ENCODE measurements around the gene ARHGEF3.

Gene ARHGEF3

DNA sequence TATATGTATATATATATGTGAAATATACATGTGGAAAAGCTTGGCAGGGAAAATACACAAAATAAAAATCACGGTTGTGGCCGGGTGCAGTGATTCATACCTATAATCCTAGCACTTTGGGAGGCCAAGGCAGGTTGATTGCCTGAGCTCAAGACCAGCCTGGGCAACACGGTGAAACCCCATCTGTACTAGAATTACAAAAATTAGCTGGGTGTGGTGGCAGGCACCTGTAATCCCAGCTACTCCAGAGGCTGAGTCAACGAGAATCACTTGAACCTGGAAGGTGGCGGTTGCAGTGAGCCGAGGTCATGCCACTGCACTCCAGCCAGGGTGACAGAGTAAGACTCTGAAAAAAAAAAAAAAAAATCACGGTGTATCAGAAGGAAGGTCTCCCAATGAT is 20.8 kb upstream of the ARHGEF3 start:
- no peak for DNase-seq

- no peak for DNase-seq
Measured at GRCh38 chr3:56819016-56819809, 17.5 kb upstream of the ARHGEF3 start.

DNA sequence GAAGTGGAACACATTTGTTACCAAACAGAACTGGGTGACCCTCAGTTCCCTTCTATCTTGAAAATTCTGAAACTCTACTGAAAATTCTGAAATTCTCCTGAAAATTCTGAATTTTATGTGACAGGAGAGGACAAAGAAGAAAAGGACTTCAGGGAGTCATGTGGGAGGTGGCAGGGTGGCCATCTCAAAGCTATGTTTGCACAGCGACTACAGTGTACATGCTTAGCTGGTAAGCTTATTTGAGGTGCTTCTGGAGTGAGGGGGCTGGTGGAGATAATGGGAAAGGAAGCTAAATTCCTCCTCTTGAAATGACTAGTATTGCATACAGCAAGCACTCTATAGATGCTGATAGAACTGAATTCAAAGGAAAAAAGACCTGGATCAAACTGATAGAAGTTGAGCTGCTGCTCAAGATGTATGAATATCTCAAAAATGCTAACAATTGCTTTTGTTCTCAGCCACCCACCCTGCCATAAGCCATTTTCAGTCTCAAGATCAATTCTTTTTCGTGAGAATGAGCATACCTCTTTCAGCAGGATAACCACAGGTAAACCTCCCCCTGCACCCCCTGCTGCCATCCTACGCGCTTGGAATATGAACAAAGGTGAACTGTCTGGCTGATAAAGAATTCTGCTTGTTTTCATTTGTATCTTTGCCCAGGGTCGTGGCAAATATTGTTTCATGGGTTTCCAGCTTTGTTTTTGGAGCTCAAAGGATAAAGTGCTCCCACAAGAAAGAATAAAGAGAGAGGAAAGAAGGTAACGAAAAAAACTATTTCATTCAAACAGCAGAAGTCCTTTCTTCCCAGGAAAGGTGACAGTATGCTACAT is 16.6 kb upstream of the ARHGEF3 start:
- DNase-seq: no peak

GRCh38 chr3:56817646-56818045 is 15.9 kb upstream of the ARHGEF3 start:
- no peak for DNase-seq

GRCh38 chr3:56816061-56816460 is 14.3 kb upstream of the ARHGEF3 start:
- DNase-seq: no peak

DNA sequence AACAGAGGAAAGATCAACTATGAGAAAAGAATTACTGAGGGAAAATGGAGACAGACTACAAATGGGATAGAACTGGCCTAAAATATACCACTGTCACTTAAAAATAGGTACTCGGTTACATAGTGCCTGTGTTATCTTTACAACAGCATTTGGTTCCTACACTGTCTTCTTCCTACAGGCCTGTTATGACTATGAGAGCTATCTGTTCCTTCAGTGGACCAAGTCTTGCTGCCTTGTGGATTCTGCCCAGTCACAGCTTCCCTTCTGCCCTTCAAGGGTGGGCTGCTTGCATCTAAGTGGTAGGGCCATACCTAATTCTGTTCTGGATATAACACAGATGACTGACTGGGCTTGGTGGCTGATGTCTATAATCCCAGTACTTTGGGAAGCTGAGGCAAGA is 13.8 kb upstream of the ARHGEF3 start:
- DNase-seq: no peak

GRCh38 chr3:56813653-56813960 is 11.9 kb upstream of the ARHGEF3 start:
- DNase-seq: no peak

DNA sequence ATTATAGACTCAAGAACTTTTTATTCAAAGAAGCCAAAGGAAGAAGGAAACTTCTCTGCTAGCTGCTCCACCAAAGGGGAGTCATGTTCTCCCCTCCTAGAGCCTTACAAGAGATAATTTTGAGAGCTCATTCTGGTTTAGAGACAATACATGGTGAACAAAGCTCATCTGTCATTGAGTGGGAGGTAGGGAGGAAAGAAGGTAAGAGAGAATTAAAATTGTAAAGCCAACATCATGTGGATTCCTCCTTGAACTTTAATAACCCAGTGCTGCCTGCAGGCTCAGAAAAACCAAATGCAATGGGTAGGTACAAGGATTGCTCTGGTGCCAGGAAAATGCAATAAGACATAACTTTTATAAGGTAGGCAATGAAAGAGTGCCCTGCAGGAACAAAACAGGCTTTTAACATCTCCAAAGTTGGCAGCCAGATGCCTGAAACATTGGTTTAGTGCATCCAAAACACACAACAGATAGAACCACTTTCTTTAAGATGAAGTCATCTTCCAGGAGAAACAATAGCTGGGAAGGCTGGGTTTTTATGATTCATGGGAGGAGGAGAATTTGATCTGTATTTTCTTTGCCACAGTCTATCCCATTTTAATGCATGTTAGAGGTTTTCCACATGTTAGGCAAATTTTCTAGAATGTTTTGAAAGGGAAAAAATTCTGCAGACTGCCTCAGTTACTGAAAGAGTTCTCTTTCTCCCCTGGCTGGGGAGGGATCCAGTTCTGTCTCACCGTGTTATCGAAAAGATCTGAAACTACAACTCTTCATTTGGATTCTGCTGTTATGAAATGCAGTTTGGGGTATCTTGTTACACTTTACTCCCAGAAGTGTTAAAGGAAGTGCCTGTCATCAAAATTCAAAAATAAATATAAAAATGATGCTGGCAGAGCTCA is 11.3 kb upstream of the ARHGEF3 start:
- DNase-seq: no peak

DNA sequence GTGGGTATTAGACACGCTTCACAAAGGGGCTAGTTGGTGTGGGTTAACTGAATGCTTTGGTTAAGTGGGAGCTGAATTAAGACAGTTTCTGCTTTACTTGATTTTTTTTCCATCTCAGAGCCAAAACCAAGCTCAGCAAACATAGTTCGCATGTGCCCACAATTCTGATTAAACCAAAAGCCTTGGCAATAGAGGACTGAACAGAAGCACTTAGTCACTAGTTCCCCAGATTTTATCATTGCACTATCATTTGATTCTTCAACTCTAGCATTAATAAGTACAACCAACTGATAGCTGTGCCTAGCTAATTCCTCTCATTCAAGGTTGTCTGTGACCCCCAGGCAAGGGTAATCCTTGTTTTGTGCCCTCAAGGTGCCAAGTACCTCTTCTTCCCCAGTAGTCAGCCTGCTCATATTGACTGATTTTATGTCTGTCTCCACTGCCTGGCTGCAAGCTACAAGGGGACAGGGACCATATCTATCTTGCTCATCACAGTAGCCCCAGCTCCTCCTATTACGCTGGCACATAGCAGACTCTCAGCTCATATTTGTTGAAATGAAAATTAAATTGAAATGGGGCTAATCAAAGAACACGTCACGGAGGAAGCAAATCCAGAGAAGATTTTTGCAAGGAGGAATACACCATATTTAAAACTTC is 9.9 kb upstream of the ARHGEF3 start:
- DNase-seq: no peak

DNA sequence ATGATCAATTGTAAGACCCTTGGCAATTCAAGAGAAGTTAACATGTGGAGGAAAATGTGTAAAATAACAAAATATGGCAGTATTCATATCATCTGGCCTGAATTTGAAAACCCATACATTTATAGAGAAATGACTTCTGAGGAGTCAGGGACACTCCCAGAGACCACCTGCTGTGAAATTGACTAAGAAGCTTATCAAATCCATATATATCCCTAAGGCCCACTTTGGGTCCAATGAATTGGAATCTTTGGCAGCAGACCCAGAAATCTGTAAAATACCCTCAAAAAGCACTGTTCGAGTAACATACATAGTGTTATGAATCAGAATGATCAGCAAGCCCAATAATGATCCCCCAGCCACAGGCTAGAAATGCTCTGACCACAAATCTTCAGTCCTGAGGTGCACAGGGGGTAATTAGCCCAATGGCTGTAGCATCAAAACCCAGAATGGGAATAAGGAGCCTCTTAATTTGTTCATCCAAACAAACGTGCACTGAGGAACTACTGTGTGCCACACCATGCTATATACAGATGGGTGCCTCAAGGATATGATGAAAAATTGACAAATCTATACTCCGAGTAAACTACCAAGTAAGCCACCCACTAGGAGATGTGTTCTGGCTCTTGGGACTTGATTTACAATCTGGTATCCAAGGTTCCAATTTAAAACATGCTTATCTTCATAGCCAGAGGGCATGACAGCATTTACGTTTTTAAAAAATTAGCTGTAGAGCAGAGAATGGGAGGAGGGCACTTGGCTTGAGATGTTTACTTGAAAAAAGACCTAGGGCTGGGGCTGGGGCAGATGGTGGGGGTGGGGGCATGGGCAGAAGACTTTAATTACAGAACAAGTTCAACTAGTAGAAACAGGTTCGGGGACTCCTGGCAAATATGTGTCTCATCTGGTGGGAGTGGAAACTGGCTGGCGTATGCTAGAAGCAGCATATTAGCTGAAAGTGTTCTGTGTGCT is 9.1 kb upstream of the ARHGEF3 start:
- no peak for DNase-seq

DNA sequence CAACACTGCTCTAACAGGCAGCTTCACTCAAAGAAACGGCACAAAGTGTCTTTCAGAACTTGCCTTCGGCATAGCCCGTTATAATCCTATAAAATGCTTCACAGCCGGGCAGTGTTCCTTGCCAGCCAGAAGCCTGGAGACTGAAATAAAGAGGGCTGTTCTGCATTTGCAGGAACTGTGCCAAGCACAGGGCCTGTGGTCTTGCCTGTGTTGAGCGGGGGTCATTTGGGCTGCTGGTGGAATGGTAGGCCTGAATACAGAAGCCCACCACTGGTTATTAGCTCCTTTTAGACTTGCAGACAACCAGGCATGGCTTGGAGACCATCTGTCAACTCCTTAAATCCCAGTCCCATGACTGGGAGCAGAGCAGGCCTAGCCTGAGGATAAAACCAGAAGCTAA is 4.7 kb upstream of the ARHGEF3 start:
- DNase-seq: no peak

DNA sequence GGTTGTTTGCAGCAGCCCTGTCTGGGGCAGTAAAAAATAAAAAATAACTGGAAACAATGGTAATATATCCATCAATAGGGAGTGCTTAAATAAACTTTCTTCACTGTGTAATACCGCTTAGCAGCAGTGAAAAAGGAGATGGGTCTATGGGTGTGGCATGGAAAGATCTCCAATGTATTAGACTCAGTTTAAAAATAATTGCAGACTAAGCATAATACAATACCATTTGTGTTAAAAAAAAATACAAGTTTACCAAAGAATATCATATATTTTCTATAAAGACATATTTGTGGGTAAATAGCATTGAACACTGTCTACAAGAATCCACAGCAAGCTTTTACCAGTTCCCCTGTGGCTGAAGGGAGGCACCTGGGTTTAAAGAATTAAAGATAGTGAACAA is 1.0 kb upstream of the ARHGEF3 start:
- DNase-seq: no peak

GRCh38 chr3:56802378-56802745 is 613 bp upstream of the ARHGEF3 start:
- DNase-seq: no peak

DNA sequence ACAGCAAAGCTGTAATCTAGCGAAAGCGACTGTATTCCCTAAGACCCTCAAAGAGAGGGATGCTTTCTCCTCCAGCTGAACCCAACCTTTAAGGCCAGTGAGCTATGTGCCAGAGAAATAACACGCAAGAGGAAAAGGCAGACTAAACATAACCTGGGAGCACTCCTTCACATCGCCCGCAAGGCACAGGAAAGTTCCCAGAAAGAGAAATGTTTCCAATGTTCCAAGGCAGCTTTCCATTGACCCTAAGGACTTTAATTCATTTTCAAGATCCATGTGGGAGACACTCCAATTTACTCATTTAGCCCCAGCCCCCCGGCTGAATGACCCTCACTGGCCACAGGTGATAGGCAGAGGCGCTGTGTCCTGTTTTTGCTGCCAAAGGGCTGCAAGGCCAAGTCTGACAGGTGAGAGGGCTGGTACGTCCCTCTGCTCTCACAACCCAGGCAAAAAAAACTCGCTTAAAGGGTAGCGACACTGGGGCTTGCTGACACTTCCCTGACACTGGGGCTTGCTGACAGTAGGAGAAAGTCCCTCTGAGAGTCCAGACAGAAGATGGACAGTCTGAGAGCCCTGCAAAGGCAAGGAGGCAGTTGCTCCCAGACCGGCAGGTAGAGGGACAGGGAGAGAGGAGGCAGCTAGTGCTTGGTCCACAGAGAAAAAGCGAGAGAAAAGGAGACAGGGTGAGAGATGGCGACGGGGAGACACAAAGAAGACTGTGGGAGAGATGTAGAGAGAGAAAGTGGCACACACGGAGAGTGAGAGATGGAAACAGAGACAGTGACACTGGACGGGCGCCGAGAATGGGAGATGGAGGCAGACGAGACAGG is 702 bp downstream of the ARHGEF3 start:
- no peak for DNase-seq

GRCh38 chr3:56800130-56800831 is 1.5 kb downstream of the ARHGEF3 start:
- no peak for DNase-seq

DNA sequence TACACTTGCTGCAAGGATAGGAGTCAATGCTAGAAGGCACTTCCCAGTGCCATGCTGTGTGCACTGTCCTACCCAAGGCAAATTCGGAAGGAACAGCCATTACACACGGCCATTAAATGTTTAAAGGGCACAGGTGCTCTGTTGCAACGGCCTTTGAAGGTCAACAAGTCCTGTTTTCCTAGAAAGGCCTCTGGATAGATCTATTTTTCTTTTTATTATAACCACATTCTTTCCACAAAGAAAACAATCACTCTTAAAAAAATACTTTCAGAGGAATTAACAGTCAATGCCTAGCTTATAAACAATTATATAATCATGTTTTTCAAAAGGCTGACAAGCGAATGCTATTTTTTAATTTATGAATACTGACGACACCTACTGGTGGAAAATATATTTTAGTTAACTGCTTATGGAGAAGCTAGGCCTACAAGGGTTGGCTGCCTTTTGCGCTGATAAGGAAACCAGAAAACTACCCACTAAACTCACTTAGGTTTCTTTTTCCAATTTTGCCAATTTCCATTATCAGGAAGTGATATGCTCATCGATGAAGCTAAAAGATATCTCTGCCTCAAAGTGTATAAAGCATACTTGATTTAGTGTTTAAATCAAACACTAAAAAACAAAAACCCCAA is 2.4 kb downstream of the ARHGEF3 start:
- DNase-seq: no peak

DNA sequence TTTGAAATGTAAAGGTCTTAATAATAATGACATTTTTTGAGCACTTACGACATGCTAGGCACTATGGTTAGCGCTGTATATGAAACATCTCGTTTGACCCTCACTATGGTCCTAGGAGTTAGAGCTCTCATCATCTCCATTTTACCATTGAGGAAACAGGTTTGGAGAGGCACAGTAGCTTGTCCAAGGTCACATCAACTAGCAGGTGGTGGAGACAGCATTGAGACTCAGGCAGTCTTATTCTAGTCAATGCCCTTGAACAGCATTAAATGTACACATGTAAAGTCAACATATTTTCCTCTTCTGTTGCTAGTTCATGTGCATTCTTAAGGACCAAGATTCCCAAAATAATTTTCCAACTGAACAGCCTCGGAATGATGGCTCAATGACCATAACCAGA is 4.8 kb downstream of the ARHGEF3 start:
- DNase-seq: no peak

DNA sequence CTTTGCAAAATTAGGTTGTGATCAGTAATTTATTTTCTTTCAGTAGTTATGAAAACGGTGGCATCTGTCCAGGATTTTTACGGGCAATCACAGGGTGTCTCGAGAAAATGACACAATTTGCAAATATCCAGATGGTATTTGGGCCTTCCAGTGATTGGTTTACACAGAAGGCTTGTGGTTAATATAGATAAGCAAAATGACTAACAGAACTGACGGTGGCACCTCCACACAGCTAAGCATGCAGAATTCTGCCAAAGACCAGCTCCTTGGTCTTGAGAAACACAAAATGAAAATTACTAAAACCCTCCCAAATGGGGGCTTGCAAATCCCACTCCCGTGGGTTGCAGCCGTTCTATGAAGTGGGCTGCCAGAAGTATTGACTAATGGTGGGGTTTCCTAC is 5.5 kb downstream of the ARHGEF3 start:
- no peak for DNase-seq

- no peak for DNase-seq
Measured at GRCh38 chr3:56795829-56796185, 5.9 kb downstream of the ARHGEF3 start.

Data from NCI-H510A (cell line).